Stimulated activated CD8-positive, alpha-beta memory T cell treated with anti-CD3 and anti-CD28 coated beads, Interleukin-7, amount 100 ng/mL, for 4 hours (primary cell): Measurements from ENCODE around the gene WDR27.
"Not testable (repeated sequence)": the region's sequence is repeated elsewhere in the genome, so short reads cannot be mapped to it uniquely, and the experiment has no call there.

ENCODE experiments used
- DNase-seq, 2 donors: peaks; one replicate each; pipeline ENCODE4 v3.0.0-alpha.2; 2020; ENCODE audit warnings: low read depth in 2 of 2

WDR27 gene

DNA sequence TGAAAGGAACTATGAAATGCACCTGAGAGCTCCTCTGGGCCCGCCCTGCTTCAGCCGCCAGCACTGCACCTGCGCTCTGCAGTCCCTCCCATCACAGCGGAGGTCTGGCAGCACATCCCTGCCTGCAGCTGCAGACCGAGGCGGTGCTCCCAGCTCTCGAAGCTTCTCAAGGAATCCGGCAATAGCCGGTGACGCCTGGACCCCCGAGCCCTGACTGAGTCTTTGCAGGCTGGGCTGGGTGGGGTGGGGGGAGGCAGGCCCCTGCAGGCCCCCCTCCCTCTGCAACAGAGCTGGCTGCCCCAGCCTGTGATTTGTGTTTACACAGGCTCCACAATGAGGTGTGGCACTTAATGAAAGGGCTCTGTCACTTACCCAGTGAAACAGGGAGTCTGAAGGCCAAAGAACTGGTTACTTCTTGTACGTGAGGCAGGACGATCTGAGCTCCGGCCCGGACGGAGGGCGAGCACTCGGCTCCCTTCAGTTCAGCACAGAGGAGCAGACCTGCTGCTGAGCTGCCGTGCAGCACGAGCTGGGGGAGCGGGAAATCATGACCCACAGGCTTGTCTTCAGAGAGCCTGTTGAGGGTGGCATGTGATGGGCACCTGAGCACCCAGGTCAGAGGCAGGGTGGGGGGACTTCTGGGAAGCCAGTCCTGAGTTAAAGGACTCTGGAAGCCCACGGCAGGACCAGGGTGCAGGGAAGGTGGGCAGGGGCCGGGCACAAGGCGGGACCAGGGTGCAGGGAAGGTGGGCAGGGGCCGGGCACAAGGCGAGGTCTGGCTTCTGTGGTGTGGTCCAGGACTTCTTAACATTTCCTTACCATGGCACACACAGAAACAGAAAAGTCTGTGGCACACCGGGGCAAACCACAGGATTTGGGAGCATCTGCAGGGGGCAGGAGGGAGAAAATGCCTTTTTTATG is 255.9 kb downstream of the WDR27 start:
- no peak for DNase-seq

DNA sequence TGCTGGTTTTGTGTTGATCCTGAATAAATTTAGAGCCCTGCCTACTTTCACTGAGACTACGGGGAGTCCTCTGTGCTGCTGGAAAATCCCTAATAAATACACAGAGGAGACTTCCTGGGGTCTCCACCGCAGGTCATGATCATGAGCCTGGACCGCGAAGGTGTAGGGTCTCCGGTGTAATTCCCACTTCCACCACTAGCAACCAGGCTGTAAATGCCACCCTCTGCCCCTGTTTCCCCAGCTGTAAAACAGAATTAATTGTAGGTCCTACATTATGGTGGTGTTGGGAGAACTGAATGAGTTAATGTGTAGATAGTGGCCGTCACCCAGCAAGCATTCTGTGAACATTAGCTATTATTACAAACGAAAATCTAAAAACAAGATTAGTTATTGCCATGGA is 256.6 kb downstream of the WDR27 start:
- no peak for DNase-seq

DNA sequence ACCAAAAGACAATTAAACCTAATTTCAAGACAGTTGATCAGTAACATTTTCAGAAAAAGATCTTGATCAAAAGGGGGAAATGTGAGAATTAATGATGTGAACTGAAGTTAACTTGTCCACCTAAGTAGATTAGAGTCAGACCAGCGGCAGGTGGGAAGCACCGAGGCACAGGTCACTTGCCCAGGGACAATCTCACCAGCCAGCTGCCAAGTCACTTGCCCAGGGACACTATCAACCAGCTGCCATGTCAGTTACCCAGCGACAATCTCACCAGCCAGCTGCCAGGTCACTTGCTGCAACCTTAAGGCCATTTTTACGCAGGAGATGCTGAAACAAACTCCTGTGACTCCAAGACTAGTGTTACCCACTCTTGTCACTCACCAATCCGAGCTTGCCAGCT is 260.5 kb downstream of the WDR27 start:
- DNase-seq, result no peak

DNA sequence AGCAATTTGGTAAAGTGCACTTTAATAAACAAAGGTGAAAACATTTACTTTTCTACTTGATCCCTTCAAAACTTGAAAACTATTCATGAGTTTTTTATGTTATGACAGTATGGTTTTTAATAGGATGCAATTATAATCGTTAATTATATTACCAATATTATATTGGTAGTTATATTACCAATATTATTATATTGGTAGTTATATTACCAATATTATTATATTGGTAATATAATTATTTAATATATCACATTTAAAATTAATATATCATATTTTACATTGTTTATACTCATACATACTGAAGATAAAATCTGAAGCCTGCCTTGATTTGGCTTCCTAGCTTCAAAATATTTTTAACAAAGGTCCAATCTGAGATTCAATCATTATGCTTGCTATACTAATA is 262.1 kb downstream of the WDR27 start:
- no peak for DNase-seq

DNA sequence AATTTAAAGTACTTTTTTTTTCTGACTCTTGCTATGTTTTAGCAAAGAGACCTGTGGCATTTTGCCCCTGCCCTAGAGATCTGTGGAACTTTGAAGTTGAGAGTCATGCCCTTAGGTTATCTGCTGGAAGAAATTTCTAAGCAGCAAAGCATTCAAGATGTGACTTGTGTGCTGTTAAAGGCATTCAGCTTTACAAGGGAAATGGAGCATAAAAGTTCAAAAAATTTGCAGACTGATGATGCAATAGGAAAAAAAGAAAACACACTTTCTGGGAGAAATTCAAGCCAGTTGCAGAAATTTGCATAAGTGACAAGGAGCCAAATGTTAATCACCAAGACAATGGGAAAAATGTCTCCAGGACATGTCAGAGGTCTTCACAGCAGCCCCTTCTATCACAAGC is 267.3 kb downstream of the WDR27 start:
- DNase-seq, result not testable (repeated sequence)

DNA sequence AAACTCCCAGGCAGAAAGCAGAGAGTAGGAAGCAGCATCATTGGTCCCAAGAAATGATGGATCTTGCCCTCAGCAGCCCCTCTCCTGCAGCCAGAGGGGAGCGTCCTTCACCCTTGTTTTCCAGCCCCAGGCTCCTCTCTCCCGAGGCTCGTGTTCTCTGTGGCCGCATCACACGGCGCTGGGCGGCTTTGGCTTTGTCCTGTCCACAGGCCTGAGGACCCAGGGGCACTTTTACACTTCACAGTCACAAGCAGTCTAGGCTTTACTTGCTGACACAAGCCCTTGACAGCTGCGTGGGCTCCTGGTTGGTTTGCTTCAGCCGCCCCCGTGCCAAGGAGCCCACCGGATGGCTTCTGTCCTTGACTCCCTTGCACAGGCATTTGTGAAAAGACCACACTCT is 272.8 kb downstream of the WDR27 start:
- DNase-seq, result no peak

DNA sequence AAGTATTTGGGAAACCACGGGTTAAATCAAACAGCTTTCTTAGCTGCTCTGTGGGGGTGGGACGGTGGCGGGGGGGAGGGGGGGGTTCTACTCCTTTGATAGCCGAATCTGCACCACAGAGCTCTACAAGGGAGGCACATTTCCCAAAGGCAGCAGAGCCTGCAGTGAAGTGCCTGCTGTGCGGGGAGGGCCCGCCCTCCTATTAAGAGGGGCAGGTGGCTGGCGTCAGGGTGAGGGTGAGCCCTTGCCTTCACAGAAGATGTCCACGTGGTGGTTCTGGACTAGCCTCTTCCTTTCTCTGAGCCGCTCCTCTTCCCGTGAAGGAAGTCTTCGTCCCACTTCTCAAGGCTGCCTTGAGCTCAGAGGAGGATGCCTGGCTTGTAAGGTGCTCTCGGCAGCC is 273.3 kb downstream of the WDR27 start:
- DNase-seq, result no peak

DNA sequence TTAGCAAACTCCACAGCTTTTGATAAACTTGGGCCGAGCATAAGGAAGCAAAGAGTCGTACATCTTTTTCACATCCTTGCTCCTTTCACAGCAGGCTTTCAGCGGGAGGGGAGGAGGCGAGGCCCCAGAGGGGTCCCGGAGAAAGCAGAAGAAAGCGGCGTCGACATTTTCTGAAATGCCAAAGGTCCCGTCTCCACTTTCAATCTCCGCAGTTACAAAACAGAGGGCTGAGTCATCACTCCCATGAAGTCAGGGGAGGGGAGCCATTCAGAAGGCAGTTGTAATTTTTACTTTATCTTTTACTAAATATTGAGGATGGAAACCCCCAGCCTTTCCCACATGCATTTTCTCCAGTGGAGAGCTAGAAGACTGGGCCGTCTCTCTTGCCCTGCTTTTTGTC is 274.0 kb downstream of the WDR27 start:
- no peak for DNase-seq

DNA sequence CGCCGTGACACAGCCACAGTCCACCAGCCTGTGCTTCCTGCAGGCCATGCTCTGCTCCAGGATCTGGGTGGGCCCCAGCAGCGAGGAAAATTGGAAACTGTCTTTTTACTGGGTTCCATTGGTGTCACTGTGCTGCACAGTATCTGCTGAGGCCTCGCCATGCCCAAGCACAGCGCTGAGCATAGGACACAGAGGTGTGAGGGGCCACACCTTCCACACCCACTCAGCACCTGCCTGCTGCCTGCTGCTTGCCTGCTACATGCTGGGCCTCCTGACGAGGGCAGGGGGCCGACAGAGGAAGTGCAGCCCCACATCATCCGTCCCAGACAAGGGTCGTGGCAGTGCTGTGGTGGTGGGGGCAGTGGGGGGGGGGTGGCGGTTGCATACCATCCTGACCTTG is 275.2 kb downstream of the WDR27 start:
- no peak for DNase-seq

DNA sequence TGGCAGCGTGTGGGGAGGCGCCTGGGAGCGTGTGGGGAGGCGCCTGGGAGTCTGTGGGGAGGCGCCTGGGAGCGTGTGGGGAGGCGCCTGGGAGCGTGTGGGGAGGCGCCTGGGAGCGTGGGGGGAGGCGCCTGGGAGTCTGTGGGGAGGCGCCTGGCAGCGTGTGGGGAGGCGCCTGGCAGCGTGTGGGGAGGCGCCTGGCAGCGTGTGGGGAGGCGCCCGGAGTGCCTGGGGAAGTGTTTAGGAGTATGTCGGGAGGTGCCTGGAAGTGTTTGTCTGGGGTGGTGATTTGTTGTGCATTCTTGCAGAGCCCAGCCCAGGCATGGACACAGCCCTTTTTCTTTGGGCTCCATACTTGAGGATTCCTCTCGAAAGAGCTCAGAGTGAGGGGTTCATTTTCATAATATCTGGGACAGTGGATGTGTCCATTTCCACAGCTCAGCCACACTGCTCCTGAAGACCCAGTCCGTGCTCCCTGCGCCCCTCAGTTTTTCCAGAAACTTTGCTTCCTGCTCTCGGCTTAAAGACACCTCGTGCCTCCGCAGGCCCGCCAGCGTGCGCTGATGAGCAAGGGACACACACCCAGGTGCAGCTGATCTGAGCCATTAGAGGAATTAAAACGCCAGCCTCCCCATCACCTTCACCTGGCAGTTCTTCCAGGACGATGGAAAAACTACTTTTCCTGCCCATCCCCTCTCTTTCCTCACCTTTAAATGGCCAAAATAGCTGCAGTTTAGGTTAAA is 276.0 kb downstream of the WDR27 start:
- no peak for DNase-seq

DNA sequence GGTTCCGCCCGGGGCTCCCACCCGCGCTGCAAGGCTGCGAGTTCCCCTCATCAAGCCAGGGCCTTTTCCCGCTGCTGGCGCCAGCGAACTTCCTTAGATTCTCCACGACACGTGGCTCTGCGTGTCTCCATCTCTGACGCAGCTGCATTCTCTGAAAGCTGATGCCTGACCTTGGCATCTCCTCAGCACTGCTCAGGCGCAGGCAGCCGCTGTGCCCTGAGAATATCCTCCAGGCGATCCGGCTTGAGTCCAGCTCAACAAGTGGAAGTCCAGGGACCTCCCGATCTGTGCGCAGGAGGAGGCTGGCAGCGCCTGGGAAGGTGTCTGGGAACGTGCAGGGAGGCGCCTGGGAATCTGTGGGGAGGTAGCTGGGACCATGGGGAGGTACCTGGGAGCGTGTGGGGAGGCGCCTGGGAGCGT is 277.0 kb downstream of the WDR27 start:
- no peak for DNase-seq

DNA sequence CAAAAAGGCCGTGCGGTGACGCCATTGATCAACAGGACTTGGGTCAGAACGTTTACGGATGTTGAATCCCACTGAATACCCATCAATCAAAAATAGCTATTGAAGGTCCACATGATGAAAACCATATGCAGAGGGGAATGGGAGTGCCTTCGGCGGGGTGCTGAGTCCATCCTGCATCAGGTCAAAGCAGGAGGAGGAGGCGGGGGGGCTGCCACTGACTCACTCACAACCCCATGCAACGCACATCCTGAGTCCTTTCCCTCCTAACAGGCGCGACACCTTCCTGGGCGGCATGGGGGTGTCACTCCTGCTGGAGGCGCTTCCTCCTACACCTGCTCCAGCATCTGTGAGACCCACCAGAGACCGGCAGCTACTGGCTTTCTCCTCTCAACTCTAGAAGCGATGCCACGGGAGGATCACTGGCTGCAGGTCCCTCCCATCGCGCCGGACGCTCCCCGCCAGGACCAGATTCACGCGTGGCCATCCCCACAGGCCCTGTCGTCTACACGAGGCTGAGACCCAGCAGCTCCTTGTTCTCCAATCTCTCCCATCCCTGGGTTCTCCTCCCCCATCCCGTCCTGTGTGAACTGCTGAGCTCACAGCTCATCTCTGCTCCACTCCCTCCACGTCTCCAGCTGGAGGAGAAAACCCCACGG is 277.6 kb downstream of the WDR27 start:
- no peak for DNase-seq

DNA sequence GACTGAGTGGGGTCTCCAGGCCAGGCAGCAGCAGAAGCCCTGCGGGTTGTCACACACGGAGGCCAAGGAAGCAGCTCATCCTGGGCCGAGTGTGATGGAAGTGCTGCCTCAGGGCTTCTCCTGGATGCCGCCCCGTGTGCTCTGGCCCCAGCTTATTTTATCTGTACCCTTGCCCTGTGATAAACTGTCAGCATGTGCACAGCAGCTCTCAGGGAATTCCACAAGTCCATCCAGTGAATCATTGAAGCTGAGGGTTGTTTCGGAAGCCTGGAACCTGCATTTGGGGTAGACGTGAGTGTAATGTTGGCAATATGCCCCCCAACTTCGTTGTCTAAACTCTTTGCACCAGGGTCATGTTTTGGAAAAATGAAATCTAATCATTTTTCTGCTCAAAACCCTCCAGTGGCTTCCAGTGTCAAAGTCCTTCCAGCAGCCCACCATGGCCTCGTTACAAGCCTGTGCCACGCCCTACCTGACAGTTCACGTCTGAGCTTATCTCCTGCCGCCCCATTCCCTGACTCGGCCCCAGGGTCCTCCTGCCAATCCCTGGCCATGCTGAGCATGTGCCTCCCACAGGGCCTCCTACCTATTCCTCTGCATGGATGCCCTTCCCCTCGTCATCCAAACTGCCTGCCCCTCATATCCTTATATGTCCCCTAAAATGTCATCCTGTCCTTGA is 280.1 kb downstream of the WDR27 start:
- no peak for DNase-seq

DNA sequence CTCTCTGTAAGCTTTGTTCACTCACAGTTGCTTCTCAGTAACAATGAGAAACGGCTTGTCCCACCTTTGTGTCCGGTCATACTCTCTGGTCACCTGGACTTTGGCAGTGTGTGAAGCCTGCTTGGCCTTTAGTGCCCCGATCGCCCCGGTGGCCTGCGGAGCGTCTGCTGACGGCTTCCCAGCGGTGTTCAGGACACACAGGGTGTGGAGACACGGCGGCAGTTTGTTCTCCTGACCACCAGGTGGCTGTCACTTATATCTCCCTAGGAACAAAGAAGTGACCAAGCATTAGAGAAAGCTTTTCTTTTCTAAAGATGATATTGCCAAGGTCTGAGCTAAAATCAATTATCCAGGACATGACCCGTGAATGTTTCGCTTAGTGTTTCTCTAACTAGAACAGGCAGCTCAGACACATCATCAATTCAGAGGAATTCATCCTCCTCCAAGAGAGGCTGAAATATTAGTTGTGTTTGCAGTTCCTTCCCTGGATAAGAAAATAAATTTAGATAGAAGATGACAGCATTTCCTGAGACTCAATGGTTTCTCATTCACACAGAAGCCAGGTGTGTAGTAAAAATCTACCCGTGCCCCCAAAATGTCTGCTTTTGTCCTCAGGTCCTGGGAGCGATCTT is 280.8 kb downstream of the WDR27 start:
- no peak for DNase-seq

DNA sequence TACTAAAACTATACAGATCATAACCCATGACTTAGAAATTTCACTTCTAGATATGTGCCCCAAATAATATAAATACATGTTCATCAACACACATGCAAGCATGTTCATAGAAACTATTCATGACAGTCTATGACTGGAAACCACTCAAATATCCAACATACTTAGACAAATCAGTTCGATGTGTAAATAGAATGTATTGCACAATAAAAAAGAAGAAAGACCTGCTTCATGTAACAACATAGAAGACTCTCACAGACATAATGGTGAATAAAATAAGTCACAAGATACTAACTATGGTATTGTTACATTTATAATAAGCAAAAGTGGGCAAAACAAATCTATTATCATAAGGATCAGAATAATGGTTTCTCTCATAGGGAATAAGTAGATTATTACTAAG is 284.7 kb downstream of the WDR27 start:
- no peak for DNase-seq

DNA sequence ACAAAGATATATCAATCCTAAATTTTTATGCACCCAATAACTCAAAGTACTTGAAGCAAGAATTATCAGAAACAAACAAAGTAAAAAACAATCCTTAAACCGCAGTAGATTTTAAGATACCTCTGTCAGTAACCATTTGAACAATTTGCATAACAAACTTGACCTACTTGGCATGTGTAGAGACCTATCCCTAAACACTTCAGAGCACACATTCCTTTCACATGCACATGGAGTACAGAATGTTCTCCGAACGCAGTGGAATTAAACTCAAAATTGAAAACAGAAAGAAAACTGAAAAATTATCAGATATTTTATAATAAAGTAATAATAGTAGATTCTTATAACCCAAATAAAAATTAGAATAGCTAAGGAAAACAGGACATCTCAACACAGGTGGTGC is 285.6 kb downstream of the WDR27 start:
- DNase-seq, result no peak

DNA sequence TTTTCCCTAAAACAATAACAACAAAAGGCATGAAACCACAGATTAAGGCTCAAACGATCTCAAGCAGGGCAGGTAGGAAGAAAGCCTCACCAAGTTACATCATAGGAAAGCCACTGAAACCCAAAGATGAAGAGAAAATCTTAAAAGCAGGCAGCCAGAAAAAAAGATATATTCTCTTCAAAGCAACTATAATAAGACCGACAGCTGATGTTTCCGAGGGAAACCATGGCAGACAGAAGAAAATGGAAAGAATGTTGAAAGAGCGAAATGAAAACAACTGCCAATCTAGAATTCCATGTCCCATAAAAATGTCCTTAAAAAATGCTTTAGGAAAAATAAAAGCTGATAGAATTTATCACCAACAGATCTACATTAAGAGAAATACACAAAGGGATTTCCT is 286.6 kb downstream of the WDR27 start:
- no peak for DNase-seq

DNA sequence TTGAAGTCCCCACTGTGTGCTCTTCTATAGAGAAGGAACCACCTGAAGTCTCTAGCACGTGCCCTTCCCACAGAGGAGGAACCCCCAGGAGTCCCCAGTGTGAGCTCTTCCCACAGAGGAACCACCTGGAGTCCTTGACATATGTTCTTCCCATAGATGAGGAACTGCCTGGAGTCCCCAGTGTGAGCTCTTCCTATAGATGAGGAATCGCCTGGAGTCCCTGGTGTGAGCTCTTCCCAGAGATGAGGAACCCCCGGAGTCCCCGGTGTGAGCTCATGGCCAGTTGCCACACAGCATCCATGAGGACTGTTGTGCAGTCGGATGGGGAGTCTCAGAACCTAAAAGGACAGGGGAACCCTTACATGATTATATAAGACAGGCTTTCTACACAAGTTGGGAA is 290.1 kb downstream of the WDR27 start:
- DNase-seq, result no peak

DNA sequence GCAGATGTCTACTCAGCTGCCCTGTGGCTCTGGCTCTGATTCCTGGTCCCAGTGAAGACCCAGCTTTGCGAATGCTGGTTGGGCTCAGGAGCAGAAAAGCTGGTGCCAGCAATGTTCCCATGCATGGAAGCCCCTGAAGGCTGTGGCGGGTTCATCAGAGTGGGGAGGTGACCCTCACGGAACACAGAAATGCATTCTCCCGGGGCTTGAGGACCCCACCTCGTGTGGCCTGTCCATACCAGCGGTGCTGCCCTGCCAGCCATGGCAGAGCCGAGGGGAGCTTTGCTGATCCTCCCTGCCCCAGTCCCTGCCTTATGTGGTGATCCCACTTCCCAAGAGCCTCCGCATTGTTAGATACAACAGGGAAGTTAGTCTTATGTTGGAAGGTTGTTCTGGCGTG is 290.5 kb downstream of the WDR27 start:
- DNase-seq, result no peak

DNA sequence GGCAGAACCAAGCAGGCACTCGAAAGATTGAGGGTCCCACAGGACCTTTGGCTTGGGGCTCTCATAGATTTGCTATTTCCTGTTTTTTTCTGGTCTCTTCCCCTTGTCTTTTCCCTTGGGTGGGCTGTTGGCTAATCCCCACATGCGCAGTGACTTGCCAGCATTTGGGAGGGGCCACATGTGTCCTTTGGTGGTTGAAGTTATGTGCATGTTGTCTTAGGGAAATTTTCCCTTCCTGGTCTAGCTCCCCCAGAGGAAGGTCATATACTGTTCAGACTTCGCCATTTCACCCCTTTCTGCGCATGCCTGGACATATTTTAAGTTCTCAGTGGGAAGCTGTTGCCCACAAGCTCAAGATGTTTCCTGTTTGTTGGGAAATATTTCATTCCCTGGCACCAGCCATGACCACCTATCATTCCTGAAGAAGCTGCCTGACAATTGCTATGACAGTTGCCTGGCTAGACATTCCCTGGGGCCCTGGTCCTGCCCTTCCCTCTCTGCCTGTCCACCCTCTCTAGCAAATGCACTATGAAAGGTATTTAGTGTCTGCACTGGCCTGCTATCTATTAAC is 292.0 kb downstream of the WDR27 start:
- no peak for DNase-seq

DNA sequence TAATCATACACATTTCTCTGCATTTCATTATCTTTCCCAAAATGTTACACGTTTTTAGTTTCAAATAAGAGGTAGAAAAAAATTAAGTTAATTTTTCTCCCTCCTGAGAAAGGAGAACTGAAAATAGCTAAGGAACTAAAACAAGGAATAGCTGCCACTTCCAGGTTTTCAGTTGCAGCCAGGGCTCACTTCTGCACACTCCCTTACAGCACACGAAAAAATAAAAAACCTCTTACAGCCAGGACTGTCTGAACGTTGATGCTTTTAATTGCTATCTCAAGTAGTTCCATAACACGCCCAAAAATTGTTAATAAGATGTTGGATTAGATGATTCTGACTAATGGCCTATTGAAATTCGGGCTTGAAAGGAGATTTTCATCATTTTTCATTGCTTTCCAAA is 294.5 kb downstream of the WDR27 start:
- DNase-seq, result no peak
